GM12878 (cell line): ENCODE data around the gene CELF3. TPM values are rescaled to one million over a fixed set of nuclear protein-coding genes. Genes with fewer than 3 reads are reported as not detected.

Experiments used
- ATAC-seq: fragments of 200-7000 bp; cut with Tn5 transposase; 3 replicates; pipeline ENCODE4 v1.9.1; 2020; ENCODE audit warnings: mild to moderate bottlenecking, moderate library complexity
- BruUV-seq: library from RNA; stranded (reverse); fragments of 400-500 nt; replicated peaks from 2 replicates; lab custom pipeline; 2021; lab: Mats Ljungman, UMichigan
- CTCF ChIA-PET: fragments of 300-600 bp; sonication (Branson Sonifier 250); formaldehyde crosslinking; extraction: SDS; loops from one replicate; lab custom pipeline; 2021; ENCODE audit warnings: inconsistent platforms; lab: Yijun Ruan, JAX
- POLR2A ChIA-PET: fragments of 350-600 bp; formaldehyde crosslinking; extraction: SDS; loops from one replicate; lab custom pipeline; 2021; ENCODE audit warnings: inconsistent platforms; lab: Charles Lee
- RAD21 ChIA-PET: fragments of 300-600 bp; sonication (Branson Sonifier 250); formaldehyde crosslinking; loops from one replicate; lab custom pipeline; 2023; ENCODE audit warnings: antibody characterized with exemption; ENCODE audit not compliant: unreplicated experiment; lab: Charles Lee
- SMC1A ChIA-PET: fragments of 300-600 bp; sonication (Branson Sonifier 250); formaldehyde crosslinking; loops from one replicate; lab custom pipeline; 2023; ENCODE audit not compliant: unreplicated experiment, uncharacterized antibody; lab: Charles Lee
- DNase-seq: peaks from one replicate; pipeline ENCODE4 v3.0.0-alpha.2; 2011; ENCODE audit warnings: low read depth, low spot score
- FAIRE-seq: peaks from 3 replicates; lab custom pipeline; 2011; peaks lifted over from hg19 to GRCh38; lab: Jason Lieb, UNC
- H2AFZ ChIP-seq: 2 replicates; pipeline ENCODE4 v1.6.0; 2011; ENCODE audit warnings: low read depth, low read length, control low read depth; ENCODE audit not compliant: control insufficient read depth
- H3K27ac ChIP-seq: 2 replicates; pipeline ENCODE4 v1.5.1; 2011; ENCODE audit warnings: control low read depth; ENCODE audit not compliant: control insufficient read depth, insufficient read depth
- H3K27me3 ChIP-seq, 2 experiments: replicated peaks in 1 of 2; 2 replicates each; pipeline versions ENCODE4 v1.6.0 to v1.6.1; 2011; ENCODE audit warnings: low read length in 1 of 2; ENCODE audit not compliant: control insufficient read depth in 2 of 2, insufficient read depth in 2 of 2
- H3K36me3 ChIP-seq, 2 experiments: 2 replicates each; pipeline ENCODE4 v1.5.1; 2011; ENCODE audit warnings: low read length in 1 of 2; ENCODE audit not compliant: control insufficient read depth in 2 of 2, insufficient read depth in 2 of 2
- H3K4me1 ChIP-seq: 2 replicates; pipeline ENCODE4 v1.6.1; 2011; ENCODE audit warnings: mild to moderate bottlenecking, low read length, moderate library complexity, mixed read lengths; ENCODE audit not compliant: control insufficient read depth, insufficient read depth
- H3K4me2 ChIP-seq: 2 replicates; pipeline ENCODE4 v1.6.0; 2011; ENCODE audit warnings: control low read depth; ENCODE audit not compliant: control insufficient read depth, insufficient read depth
- H3K4me3 ChIP-seq: fragments of 200-600 bp; sonication (generic); 2 replicates; pipeline ENCODE4 v1.5.1; 2016
- H3K79me2 ChIP-seq: 2 replicates; pipeline ENCODE4 v1.6.0; 2011; ENCODE audit warnings: low read length; ENCODE audit not compliant: control insufficient read depth, insufficient read depth
- H3K9ac ChIP-seq: 2 replicates; pipeline ENCODE4 v1.8.0; 2011; ENCODE audit warnings: low read length, control low read depth, mixed read lengths; ENCODE audit not compliant: control insufficient read depth, insufficient read depth
- H3K9me3 ChIP-seq: replicated peaks from 3 replicates; pipeline ENCODE4 v1.5.1; 2011; ENCODE audit warnings: mild to moderate bottlenecking, low read length; ENCODE audit not compliant: control insufficient read depth, insufficient read depth
- H4K20me1 ChIP-seq: 2 replicates; pipeline ENCODE4 v1.6.0; 2011; ENCODE audit not compliant: control insufficient read depth, insufficient read depth
- BRCA1 ChIP-seq: IDR thresholded peaks from 2 replicates; pipeline ENCODE4 v1.6.1; 2011; ENCODE audit warnings: low read depth, low read length, improper control_type of control experiment
- CBFB ChIP-seq: IDR thresholded peaks from 2 replicates; pipeline ENCODE4 v1.6.1; 2016; ENCODE audit warnings: antibody characterized with exemption, low read depth
- CEBPB ChIP-seq, 2 experiments: fragments of 150-350 bp in 1 of 2; IDR thresholded peaks; 2 replicates each; pipeline ENCODE4 v1.6.1; 2012 to 2014; ENCODE audit warnings: low read depth in 2 of 2, low read length in 2 of 2, borderline replicate concordance in 1 of 2, inconsistent platforms in 1 of 2
- FOXM1 ChIP-seq: IDR thresholded peaks from 2 replicates; pipeline ENCODE4 v1.6.1; 2012; ENCODE audit warnings: low read depth, mild to moderate bottlenecking, inconsistent platforms, low read length, moderate library complexity
- HDAC6 ChIP-seq: fragments of 200-600 bp; sonication (generic); IDR thresholded peaks from one replicate; pipeline ENCODE4 v1.8.0; 2017; ENCODE audit warnings: antibody characterized with exemption; ENCODE audit not compliant: unreplicated experiment
- IKZF2 ChIP-seq, 2 experiments: fragments of 450-650 bp; IDR thresholded peaks; 2 replicates each; pipeline ENCODE4 v1.6.1; 2017; ENCODE audit warnings: mild to moderate bottlenecking in 2 of 2, moderate library complexity in 2 of 2
- KLF5 ChIP-seq: fragments of 450-650 bp; IDR thresholded peaks from 2 replicates; pipeline ENCODE4 v1.6.1; 2014; ENCODE audit warnings: mild to moderate bottlenecking; ENCODE audit not compliant: partially characterized antibody
- NFXL1 ChIP-seq: fragments of 450-650 bp; IDR thresholded peaks from 2 replicates; pipeline ENCODE4 v1.6.1; 2017; ENCODE audit warnings: antibody characterized with exemption, mild to moderate bottlenecking, borderline replicate concordance
- NFYA ChIP-seq: IDR thresholded peaks from 2 replicates; pipeline ENCODE4 v1.6.1; 2011; ENCODE audit warnings: low read depth, mild to moderate bottlenecking, low read length, improper control_type of control experiment, borderline replicate concordance
- POLR2A ChIP-seq: IDR thresholded peaks from 2 replicates; pipeline ENCODE4 v1.6.1; 2011; ENCODE audit warnings: low read depth, mild to moderate bottlenecking, low read length
- SREBF2 ChIP-seq: IDR thresholded peaks from 2 replicates; pipeline ENCODE4 v1.6.1; 2012; ENCODE audit warnings: mild to moderate bottlenecking, low read length
- STAT1 ChIP-seq: fragments of 450-650 bp; conservative IDR thresholded peaks from 2 replicates; pipeline ENCODE4 v1.6.1; 2014; ENCODE audit warnings: antibody characterized with exemption, mild to moderate bottlenecking
- in situ Hi-C: fragments of 300-500 bp; cut with MboI; formaldehyde crosslinking; loops from 9 replicates; pipeline ENCODE4 v1.14.3; 2018; ENCODE audit warnings: mixed read lengths
- intact Hi-C: fragments of 100-400 bp; cut with micrococcal nuclease; formaldehyde crosslinking; loops from one replicate; pipeline ENCODE4 v1.14.2; 2022; ENCODE audit not compliant: unreplicated experiment
- polyA plus RNA-seq, 11 experiments: library from polyadenylated mRNA; depleted of rRNA in 4 of 11; unstranded in 6 of 11; stranded (reverse) in 5 of 11; fragments of >200 nt; fragmentation: Nextera tagmentation in 4 of 11; fragmentation: Illumina TruSeq in 1 of 11; extraction: Ambion mirVana in 4 of 11; extraction: Trizol in 1 of 11; gene quantifications; 1 replicate in 1 of 11; 2 replicates in 10 of 11; pipeline versions ENCODE4 v1.2.1 to v1.2.3, GENCODE V29; 2011 to 2016; ENCODE audit warnings: inconsistent platforms in 2 of 11, missing spikeins in 2 of 11, low read depth in 1 of 11
- total RNA-seq, 4 experiments: library from RNA; depleted of rRNA in 3 of 4; stranded (reverse); fragments of >200 nt in 3 of 4; fragmentation: Illumina TruSeq in 1 of 4; extraction: Trizol in 1 of 4; gene quantifications; 2 replicates each; pipeline versions ENCODE4 v1.2.1 to v1.2.3, GENCODE V29; 2013 to 2021
- TF ChIP-seq, protein P1 (sequence below): fragments of 450-650 bp; IDR thresholded peaks from 2 replicates; pipeline ENCODE4 v1.6.1; 2017; ENCODE audit warnings: mild to moderate bottlenecking
- TF ChIP-seq, protein P2 (sequence below): fragments of 450-650 bp; IDR thresholded peaks from 2 replicates; pipeline ENCODE4 v1.6.1; 2017; ENCODE audit warnings: borderline replicate concordance
- TF ChIP-seq, protein P3 (sequence below): fragments of 450-650 bp; IDR thresholded peaks from 2 replicates; pipeline ENCODE4 v1.6.1; 2016; ENCODE audit warnings: mild to moderate bottlenecking, moderate library complexity, borderline replicate concordance

CELF3 gene
- total and polyA plus RNA-seq, 10 of the 15 experiments (the other 5 are each of a cell fraction or from before 2014, with no cell fraction given) = 0.09 TPM; not detected in 9

DNA sequence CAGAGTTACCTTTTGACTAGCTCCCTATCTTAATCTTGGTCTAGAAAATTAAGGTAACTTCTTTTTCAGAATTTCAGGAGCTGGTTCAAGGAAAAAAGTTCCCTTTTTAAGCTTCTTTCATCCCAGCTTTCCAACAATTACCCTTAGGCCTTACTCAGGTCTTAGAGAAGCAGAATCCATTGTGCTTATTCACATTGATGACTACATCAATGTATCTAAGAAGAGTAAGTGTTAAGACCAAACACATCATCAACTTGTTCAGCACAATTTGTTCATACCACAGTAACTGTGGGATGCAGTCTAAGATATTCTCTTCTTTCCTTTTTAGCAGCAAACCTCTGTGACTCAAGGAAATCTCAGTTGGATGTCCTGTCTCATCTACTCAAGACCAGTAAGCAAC lies 42.6 kb upstream of the CELF3 start:
- in situ Hi-C loops = no loop called here
- POLR2A ChIA-PET = interaction anchor here (0.6 to 0.7 kb wide), 2 partner anchors 9 to 33 kb away, joined by 3 read pairs; no protein-coding TSS in a partner anchor

More for the DNA sequence above, 42.6 kb upstream of the CELF3 start:
- H3K4me3 ChIP-seq = no peak overlapping the region
- peaks cover 12% of the 10 kb centered on the region for H3K79me2 ChIP-seq
- FAIRE-seq (no peak), DNase-seq (no peak), ATAC-seq (no peak)
- H3K27ac ChIP-seq = no peak overlapping the region
- H4K20me1 ChIP-seq = no peaks in the 10 kb centered on the region
- H3K4me1 ChIP-seq = no peaks in the 10 kb centered on the region
- SMC1A ChIA-PET = no interaction called here
- no peaks in the 10 kb centered on the region for H3K9me3 ChIP-seq
- H3K4me2 ChIP-seq = no peak overlapping the region
- peaks cover 5 to 25% of the 10 kb centered on the region in 2 experiments; a peak in 3 of 4 replicates for H3K36me3 ChIP-seq
- no peak overlapping the region for H2AFZ ChIP-seq
- RAD21 ChIA-PET = no interaction called here
- CTCF ChIA-PET = interaction anchor here (1.0 kb wide), 1 partner anchor 9 kb away, joined by 5 read pairs; no protein-coding TSS in a partner anchor
- no peaks in the 10 kb centered on the region for H3K27me3 ChIP-seq
- intact Hi-C loops = no loop called here
- TF ChIP-seq HDAC6 = no peak
- TF ChIP-seq, protein P1, sequence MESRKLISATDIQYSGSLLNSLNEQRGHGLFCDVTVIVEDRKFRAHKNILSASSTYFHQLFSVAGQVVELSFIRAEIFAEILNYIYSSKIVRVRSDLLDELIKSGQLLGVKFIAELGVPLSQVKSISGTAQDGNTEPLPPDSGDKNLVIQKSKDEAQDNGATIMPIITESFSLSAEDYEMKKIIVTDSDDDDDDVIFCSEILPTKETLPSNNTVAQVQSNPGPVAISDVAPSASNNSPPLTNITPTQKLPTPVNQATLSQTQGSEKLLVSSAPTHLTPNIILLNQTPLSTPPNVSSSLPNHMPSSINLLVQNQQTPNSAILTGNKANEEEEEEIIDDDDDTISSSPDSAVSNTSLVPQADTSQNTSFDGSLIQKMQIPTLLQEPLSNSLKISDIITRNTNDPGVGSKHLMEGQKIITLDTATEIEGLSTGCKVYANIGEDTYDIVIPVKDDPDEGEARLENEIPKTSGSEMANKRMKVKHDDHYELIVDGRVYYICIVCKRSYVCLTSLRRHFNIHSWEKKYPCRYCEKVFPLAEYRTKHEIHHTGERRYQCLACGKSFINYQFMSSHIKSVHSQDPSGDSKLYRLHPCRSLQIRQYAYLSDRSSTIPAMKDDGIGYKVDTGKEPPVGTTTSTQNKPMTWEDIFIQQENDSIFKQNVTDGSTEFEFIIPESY = no peak
- no peak for TF ChIP-seq CBFB
- TF ChIP-seq NFYA = no peak
- TF ChIP-seq, protein P2, sequence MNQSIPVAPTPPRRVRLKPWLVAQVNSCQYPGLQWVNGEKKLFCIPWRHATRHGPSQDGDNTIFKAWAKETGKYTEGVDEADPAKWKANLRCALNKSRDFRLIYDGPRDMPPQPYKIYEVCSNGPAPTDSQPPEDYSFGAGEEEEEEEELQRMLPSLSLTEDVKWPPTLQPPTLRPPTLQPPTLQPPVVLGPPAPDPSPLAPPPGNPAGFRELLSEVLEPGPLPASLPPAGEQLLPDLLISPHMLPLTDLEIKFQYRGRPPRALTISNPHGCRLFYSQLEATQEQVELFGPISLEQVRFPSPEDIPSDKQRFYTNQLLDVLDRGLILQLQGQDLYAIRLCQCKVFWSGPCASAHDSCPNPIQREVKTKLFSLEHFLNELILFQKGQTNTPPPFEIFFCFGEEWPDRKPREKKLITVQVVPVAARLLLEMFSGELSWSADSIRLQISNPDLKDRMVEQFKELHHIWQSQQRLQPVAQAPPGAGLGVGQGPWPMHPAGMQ = no peak
- TF ChIP-seq BRCA1 = no peak
- no peak for TF ChIP-seq CEBPB (IDR thresholded peaks at IDR 0.05; ENCODE audit: borderline replicate concordance in 1 of 2, low read depth in 2 of 2, low read length in 2 of 2)
- no peak for TF ChIP-seq NFXL1
- TF ChIP-seq IKZF2 (IDR thresholded peaks at IDR 0.05) = no peak
- TF ChIP-seq KLF5 = no peak
- no peak for TF ChIP-seq POLR2A
- no peak for TF ChIP-seq FOXM1
- no peak for TF ChIP-seq SREBF2
- TF ChIP-seq, protein P3, sequence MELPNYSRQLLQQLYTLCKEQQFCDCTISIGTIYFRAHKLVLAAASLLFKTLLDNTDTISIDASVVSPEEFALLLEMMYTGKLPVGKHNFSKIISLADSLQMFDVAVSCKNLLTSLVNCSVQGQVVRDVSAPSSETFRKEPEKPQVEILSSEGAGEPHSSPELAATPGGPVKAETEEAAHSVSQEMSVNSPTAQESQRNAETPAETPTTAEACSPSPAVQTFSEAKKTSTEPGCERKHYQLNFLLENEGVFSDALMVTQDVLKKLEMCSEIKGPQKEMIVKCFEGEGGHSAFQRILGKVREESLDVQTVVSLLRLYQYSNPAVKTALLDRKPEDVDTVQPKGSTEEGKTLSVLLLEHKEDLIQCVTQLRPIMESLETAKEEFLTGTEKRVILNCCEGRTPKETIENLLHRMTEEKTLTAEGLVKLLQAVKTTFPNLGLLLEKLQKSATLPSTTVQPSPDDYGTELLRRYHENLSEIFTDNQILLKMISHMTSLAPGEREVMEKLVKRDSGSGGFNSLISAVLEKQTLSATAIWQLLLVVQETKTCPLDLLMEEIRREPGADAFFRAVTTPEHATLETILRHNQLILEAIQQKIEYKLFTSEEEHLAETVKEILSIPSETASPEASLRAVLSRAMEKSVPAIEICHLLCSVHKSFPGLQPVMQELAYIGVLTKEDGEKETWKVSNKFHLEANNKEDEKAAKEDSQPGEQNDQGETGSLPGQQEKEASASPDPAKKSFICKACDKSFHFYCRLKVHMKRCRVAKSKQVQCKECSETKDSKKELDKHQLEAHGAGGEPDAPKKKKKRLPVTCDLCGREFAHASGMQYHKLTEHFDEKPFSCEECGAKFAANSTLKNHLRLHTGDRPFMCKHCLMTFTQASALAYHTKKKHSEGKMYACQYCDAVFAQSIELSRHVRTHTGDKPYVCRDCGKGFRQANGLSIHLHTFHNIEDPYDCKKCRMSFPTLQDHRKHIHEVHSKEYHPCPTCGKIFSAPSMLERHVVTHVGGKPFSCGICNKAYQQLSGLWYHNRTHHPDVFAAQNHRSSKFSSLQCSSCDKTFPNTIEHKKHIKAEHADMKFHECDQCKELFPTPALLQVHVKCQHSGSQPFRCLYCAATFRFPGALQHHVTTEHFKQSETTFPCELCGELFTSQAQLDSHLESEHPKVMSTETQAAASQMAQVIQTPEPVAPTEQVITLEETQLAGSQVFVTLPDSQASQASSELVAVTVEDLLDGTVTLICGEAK = no peak
- no peak for TF ChIP-seq STAT1
- H3K9ac ChIP-seq = no peak overlapping the region
- BruUV-seq = no TSS peak
